Measurements from ENCODE around the gene CTSC.

The CTSC gene

GRCh38 chr11:88266919-88267318, 70.6 kb downstream of the CTSC start:
- no peak for DNase-seq (ENCODE audit: low read depth)
- no peak overlapping the region for H3K4me3 ChIP-seq (ENCODE audit: control insufficient read depth, low read depth, low read length)
- no peak for TF ChIP-seq CTCF (IDR thresholded peaks at IDR 0.05; ENCODE audit: control insufficient read depth, insufficient read depth, low read depth, low read length, missing control alignments)

GRCh38 chr11:88266157-88266556, 71.4 kb downstream of the CTSC start:
- no peak overlapping the region for H3K4me3 ChIP-seq (ENCODE audit: control insufficient read depth, low read depth, low read length)
- TF ChIP-seq CTCF (IDR thresholded peaks at IDR 0.05; ENCODE audit: control insufficient read depth, insufficient read depth, low read depth, low read length, missing control alignments): no peak
- DNase-seq (ENCODE audit: low read depth): no peak

DNA sequence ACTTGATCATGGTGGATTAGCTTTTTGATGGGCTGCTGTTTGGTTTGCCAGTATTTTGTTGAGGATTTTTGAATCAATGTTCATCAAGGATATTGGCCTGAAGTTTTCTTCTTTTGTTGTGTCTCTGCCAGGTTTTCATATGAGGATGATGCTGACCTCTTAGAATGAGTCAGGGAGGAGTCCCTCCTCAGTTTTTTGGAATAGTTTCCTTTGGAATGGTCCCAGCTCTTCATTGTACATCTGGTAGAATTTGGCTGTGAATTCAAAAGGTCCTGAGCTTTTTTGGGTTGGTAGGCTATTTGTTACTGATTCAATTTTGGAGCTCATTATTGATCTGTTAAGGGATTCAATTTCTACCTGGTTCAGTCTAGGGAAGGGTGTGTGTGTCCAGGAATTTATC, 78.1 kb downstream of the CTSC start:
- no peak overlapping the region for H3K4me3 ChIP-seq (ENCODE audit: control insufficient read depth, low read depth, low read length)
- no peak for DNase-seq (ENCODE audit: low read depth)
- no peak for TF ChIP-seq CTCF (IDR thresholded peaks at IDR 0.05; ENCODE audit: control insufficient read depth, insufficient read depth, low read depth, low read length, missing control alignments)

- no peak overlapping the region for H3K4me3 ChIP-seq (ENCODE audit: control insufficient read depth, low read depth, low read length)
- DNase-seq (ENCODE audit: low read depth): no peak
- no peak for TF ChIP-seq CTCF (IDR thresholded peaks at IDR 0.05; ENCODE audit: control insufficient read depth, insufficient read depth, low read depth, low read length, missing control alignments)
Observed at GRCh38 chr11:88252208-88252607, 85.3 kb downstream of the CTSC start.

GRCh38 chr11:88250566-88251242, 86.8 kb downstream of the CTSC start:
- no peak overlapping the region for H3K4me3 ChIP-seq (ENCODE audit: control insufficient read depth, low read depth, low read length)
- DNase-seq (ENCODE audit: low read depth): no peak
- no peak for TF ChIP-seq CTCF (IDR thresholded peaks at IDR 0.05; ENCODE audit: control insufficient read depth, insufficient read depth, low read depth, low read length, missing control alignments)

- DNase-seq (ENCODE audit: low read depth): no peak
- TF ChIP-seq CTCF (IDR thresholded peaks at IDR 0.05; ENCODE audit: control insufficient read depth, insufficient read depth, low read depth, low read length, missing control alignments): no peak
- H3K4me3 ChIP-seq (ENCODE audit: control insufficient read depth, low read depth, low read length): no peak overlapping the region
Observed at GRCh38 chr11:88249706-88250105, 87.8 kb downstream of the CTSC start.

Measured in AG09309 (cell line).